ENCODE measurements around the gene SLC25A36.

Gene SLC25A36

DNA sequence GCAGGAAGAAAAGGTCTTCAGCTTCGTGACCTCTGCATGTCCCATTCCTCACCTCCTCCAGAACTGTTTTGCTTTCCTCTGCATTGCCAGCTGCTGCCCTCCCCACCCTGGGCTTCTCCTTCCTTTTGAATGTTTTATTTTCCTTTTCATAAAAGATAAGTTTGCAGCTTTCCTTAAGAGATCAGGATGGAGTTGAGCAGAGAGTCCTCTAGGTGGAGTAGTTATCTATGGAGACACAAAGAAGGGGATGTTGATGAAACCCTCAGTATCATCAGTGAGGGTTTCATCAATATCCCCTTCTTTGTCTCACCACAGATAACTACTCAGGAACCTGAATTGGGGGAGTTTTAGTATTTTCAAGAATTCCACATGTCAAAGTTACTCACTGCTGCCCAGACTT lies 19.0 kb upstream of the SLC25A36 start:
- no peak for TF ChIP-seq EZH2phosphoT487 (IDR thresholded peaks at IDR 0.05; ENCODE audit: low read depth)
- TF ChIP-seq, protein P1, sequence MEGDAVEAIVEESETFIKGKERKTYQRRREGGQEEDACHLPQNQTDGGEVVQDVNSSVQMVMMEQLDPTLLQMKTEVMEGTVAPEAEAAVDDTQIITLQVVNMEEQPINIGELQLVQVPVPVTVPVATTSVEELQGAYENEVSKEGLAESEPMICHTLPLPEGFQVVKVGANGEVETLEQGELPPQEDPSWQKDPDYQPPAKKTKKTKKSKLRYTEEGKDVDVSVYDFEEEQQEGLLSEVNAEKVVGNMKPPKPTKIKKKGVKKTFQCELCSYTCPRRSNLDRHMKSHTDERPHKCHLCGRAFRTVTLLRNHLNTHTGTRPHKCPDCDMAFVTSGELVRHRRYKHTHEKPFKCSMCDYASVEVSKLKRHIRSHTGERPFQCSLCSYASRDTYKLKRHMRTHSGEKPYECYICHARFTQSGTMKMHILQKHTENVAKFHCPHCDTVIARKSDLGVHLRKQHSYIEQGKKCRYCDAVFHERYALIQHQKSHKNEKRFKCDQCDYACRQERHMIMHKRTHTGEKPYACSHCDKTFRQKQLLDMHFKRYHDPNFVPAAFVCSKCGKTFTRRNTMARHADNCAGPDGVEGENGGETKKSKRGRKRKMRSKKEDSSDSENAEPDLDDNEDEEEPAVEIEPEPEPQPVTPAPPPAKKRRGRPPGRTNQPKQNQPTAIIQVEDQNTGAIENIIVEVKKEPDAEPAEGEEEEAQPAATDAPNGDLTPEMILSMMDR (IDR thresholded peaks at IDR 0.05; ENCODE audit: low read depth, low read length): peak; percentile 47
- no peak overlapping the region for H3K27ac ChIP-seq (ENCODE audit: low read length)
- no peak overlapping the region for H3K9ac ChIP-seq (ENCODE audit: low read length)
- no peak overlapping the region for H3K4me2 ChIP-seq (ENCODE audit: low read length)
- H3K9me3 ChIP-seq (ENCODE audit: insufficient read depth, low read length): no peaks in the 10 kb centered on the region
- no peaks in the 10 kb centered on the region for H3K79me2 ChIP-seq (ENCODE audit: low read length)
- no peak overlapping the region for H2AFZ ChIP-seq (ENCODE audit: low read depth, low read length)
- H3K27me3 ChIP-seq (ENCODE audit: low read depth, low read length): peaks cover 5% of the 10 kb centered on the region; the same call in 1 of the 2 replicates
- no peaks in the 10 kb centered on the region for H3K4me1 ChIP-seq (ENCODE audit: low read length)
- H3K4me3 ChIP-seq (ENCODE audit: low read length): no peak overlapping the region
- no peaks in the 10 kb centered on the region for H4K20me1 ChIP-seq (ENCODE audit: insufficient read depth, low read length)
- H3K36me3 ChIP-seq (replicated peaks; ENCODE audit: low read depth, low read length): no peaks in the 10 kb centered on the region

DNA sequence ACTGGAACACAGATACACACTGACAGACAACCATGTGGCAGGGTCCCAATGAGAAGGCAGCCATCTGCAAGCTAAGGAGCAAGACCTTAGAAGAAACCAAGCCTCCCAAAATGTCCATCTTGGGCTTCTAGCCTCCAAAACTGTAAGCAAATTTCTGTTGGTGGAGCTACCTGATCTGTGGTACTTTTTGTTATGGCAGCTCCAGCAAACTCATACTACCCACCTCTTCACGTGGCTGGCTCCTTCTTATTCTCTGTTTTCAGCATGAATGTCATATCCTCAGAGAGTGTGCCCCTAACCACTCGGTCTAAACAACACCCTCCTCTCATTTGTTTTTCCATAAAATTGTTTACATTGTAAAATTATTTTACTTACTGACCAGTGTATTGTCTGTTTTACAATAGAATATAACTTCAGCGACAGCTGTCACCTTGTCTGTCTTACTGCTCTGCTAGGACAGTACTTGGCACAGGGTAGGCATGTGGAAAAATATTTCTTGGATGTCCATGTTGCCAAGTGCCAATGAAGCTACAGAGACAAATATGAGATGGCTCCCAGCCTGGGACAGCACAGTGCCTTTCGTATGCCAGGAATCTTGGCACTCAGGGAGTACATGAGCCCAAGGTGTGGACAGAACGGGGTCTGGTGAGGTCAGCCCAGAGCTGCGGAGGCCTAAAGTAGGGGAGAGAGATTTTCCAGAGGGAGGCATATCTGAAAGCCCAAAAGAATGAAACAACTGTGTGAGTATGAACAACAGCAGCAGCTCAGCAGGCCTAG lies 17.4 kb upstream of the SLC25A36 start:
- Histone ChIP-seq H3K4me2 (ENCODE audit: low read length) (no peak overlapping the region), H3K9ac (ENCODE audit: low read length) (no peak overlapping the region), H3K4me3 (ENCODE audit: low read length) (no peak overlapping the region), H3K4me1 (ENCODE audit: low read length) (no peaks in the 10 kb centered on the region), H2AFZ (ENCODE audit: low read depth, low read length) (no peak overlapping the region), H3K27ac (ENCODE audit: low read length) (no peak overlapping the region), H4K20me1 (ENCODE audit: insufficient read depth, low read length) (no peaks in the 10 kb centered on the region), H3K36me3 (replicated peaks; ENCODE audit: low read depth, low read length) (no peaks in the 10 kb centered on the region), H3K9me3 (ENCODE audit: insufficient read depth, low read length) (no peaks in the 10 kb centered on the region), H3K79me2 (ENCODE audit: low read length) (no peaks in the 10 kb centered on the region), H3K27me3 (ENCODE audit: low read depth, low read length) (peaks cover 5% of the 10 kb centered on the region; the same call in 1 of the 2 replicates)
- TF ChIP-seq, protein P1 (IDR thresholded peaks at IDR 0.05; ENCODE audit: low read depth, low read length): no peak
- no peak for TF ChIP-seq EZH2phosphoT487 (IDR thresholded peaks at IDR 0.05; ENCODE audit: low read depth)

DNA sequence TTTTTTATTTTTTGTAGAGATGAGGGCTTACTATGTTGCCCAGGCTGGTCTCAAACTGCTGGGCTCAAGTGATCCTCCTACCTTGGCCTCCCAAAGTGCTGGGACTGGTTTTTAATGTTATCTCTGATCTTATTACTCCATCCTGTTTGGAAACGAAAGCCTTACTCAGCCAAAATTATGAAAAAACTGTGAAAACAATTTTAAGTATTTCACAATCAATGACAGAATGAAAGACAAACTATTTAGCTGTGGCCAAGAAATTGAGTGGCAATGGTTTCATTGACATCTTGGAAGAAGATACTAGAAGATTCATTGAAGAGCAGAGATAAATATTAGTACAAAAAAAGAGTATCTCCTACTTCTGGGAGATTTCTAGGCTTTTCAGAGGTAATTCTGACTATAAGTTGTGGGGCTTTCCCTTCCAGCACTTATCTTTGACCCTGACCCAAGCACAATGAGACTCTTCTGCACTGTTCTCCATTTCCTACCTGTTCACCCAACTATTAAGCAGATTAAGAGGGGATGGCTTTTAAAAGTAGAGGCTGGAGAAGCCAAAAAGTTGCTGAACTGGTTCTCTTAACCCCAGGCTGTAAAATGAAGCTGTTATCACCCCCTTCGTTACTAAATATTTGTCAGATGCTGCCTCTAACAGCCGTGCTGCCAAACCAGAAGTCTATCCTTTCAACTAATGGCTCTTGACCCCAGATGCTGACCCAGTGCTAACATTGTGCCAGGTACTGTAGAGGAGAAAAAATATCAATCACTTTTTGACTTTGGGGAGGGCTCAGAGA lies 14.2 kb upstream of the SLC25A36 start:
- Histone ChIP-seq H3K4me1 (ENCODE audit: low read length) (no peaks in the 10 kb centered on the region), H3K79me2 (ENCODE audit: low read length) (no peaks in the 10 kb centered on the region), H3K4me3 (ENCODE audit: low read length) (no peak overlapping the region), H2AFZ (ENCODE audit: low read depth, low read length) (no peak overlapping the region), H3K9me3 (ENCODE audit: insufficient read depth, low read length) (no peaks in the 10 kb centered on the region), H3K36me3 (replicated peaks; ENCODE audit: low read depth, low read length) (no peaks in the 10 kb centered on the region), H3K27me3 (ENCODE audit: low read depth, low read length) (no peaks in the 10 kb centered on the region), H3K9ac (ENCODE audit: low read length) (no peak overlapping the region), H3K27ac (ENCODE audit: low read length) (no peak overlapping the region), H3K4me2 (ENCODE audit: low read length) (no peak overlapping the region), H4K20me1 (ENCODE audit: insufficient read depth, low read length) (no peaks in the 10 kb centered on the region)
- TF ChIP-seq EZH2phosphoT487 (IDR thresholded peaks at IDR 0.05; ENCODE audit: low read depth): no peak

DNA sequence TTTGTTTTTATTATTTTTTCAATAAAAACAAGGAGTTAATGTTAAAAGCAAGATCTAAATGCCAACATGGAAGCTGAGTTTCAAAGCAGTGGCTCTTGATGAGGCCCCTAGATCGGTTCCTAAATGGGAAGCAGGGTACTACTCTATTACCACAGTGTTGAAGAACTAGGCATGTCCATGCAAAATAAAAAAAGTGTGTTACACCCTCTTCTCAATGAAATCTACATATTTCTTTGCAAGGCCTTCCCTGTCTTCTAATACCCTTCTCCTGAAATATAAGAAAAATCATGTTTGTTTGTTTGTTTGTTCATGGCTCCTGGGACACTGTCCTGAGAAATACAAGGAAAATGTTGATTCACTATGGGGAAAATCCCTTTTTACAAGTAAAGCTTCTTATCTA lies 12.2 kb upstream of the SLC25A36 start:
- no peak overlapping the region for H2AFZ ChIP-seq (ENCODE audit: low read depth, low read length)
- no peak overlapping the region for H3K27ac ChIP-seq (ENCODE audit: low read length)
- H3K9ac ChIP-seq (ENCODE audit: low read length): no peak overlapping the region
- no peak for TF ChIP-seq EZH2phosphoT487 (IDR thresholded peaks at IDR 0.05; ENCODE audit: low read depth)
- TF ChIP-seq, protein P1 (IDR thresholded peaks at IDR 0.05; ENCODE audit: low read depth, low read length): no peak
- H3K4me2 ChIP-seq (ENCODE audit: low read length): no peak overlapping the region
- H4K20me1 ChIP-seq (ENCODE audit: insufficient read depth, low read length): no peaks in the 10 kb centered on the region
- H3K4me1 ChIP-seq (ENCODE audit: low read length): no peaks in the 10 kb centered on the region
- no peaks in the 10 kb centered on the region for H3K9me3 ChIP-seq (ENCODE audit: insufficient read depth, low read length)
- no peaks in the 10 kb centered on the region for H3K27me3 ChIP-seq (ENCODE audit: low read depth, low read length)
- H3K79me2 ChIP-seq (ENCODE audit: low read length): no peaks in the 10 kb centered on the region
- H3K4me3 ChIP-seq (ENCODE audit: low read length): no peak overlapping the region
- no peaks in the 10 kb centered on the region for H3K36me3 ChIP-seq (replicated peaks; ENCODE audit: low read depth, low read length)

Data from OCI-LY3 (cell line).